ENCODE results near the gene SORCS2.
A peak's percentile ranks its signal among the peaks of the same experiment; 100 is the strongest.

The SORCS2 gene

DNA sequence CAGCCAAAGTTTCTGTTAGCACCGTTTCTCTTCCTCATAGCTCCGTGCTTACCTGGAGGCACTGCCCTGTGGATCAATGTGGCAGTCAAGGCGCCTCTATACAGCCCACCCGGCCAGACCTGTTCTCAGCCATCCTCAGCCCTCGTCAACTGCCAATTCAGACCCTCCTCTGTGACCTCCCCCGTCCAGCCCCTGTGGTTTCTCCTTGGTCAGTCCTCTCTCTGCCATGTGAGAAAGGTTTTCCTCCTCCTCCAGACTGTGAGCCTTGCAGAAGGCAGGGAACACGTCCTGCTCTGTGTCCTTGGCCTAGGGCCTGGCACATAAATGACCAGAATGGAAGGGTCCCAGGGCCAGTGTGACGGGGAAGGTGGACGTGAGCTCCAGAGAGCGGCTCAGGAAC is 417.0 kb downstream of the SORCS2 start:
- no peak for DNase-seq

DNA sequence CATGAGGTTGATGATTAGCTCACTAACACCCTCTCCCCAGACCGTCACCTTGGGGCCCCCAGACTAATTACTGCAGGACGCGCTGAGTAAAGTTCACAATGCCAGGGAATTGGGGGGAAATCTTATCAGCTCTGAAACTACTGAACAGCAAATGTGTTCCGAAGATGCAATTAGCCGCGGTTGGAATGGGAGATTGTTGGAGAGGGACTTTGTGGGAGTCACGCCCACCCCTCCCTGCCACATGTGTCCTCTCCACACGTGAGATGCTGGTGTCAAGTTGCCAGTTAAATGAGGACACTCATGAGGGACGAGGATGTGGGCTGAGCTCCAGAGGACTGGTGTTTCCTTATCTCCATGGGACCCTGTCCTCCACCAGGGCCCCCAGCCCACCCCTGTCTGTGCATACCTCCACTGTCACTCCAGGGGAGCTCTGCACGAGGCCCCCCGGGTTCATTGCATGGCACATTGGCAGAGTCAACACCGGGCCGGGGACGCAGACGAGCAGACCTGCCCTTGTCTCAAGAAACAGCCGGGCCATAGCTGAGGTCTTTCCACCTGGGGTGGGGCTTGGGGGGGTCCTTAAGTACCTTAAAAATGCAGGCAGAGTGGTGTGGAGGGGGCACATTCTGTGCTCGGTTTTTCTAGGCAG is 417.8 kb downstream of the SORCS2 start:
- no peak for DNase-seq

DNA sequence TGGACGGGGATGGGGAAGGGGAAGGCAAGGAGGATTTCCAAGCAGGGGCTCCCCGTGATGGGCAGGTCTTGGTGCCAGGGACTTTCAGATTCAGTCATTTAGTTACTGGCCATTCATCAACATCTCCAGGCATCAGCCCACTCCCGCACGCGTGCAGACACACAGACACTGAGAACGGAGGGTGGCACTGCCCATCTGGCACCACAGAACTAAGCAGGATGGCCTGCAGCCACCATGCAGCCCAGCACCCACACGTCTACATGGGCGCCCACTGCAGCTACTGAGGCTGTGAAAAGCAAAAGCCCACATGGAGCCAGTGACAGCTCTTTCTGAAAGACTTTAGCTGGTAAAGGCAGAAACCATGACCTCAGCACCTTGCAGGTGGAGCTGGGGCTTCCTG is 418.5 kb downstream of the SORCS2 start:
- no peak for DNase-seq

- DNase-seq = no peak
These were observed 420.1 kb downstream of the SORCS2 start for GRCh38 chr4:7612311-7612897.

- no peak for DNase-seq
These were observed 422.1 kb downstream of the SORCS2 start for GRCh38 chr4:7614350-7614949.

DNA sequence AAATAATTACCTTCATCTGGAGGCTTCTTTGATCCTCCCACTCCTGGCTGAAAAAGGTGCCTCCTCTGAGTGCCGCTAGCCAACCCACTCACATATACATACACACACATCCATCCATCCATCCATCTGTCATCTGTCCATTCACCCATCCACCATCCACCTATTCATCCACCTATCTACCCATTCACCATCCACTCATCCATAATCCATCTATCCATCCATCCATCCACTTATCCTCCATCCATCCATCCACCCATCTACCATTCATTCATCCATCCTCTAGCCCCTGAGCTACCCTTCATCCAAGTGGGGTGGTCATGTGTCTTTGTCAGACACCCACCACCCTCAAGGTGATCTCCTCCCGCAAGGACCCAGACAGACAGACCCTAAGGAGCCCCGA is 423.9 kb downstream of the SORCS2 start:
- DNase-seq = no peak

DNA sequence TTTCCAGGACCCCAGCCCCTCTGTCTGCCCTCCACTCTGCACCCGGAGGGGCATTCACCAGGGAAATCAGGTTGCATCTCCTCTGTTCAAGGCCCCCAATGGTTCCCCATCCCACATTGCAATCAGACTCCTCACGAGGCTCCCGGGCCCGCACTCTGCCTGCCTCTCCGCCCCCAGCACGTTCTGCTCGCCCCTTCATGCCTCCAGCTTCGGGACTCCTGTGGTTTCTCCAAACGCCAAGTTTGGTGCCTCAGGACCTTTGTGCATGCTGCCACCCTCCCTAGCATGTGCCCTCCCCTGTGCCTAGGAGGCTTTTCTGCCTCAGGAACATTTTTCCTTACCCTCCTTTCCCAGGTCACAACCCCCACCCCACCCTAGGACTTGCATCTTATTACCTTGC is 426.0 kb downstream of the SORCS2 start:
- no peak for DNase-seq

GRCh38 chr4:7620086-7620813 is 427.9 kb downstream of the SORCS2 start:
- DNase-seq = no peak

- no peak for DNase-seq
These were observed 428.5 kb downstream of the SORCS2 start for GRCh38 chr4:7620814-7621176.

DNA sequence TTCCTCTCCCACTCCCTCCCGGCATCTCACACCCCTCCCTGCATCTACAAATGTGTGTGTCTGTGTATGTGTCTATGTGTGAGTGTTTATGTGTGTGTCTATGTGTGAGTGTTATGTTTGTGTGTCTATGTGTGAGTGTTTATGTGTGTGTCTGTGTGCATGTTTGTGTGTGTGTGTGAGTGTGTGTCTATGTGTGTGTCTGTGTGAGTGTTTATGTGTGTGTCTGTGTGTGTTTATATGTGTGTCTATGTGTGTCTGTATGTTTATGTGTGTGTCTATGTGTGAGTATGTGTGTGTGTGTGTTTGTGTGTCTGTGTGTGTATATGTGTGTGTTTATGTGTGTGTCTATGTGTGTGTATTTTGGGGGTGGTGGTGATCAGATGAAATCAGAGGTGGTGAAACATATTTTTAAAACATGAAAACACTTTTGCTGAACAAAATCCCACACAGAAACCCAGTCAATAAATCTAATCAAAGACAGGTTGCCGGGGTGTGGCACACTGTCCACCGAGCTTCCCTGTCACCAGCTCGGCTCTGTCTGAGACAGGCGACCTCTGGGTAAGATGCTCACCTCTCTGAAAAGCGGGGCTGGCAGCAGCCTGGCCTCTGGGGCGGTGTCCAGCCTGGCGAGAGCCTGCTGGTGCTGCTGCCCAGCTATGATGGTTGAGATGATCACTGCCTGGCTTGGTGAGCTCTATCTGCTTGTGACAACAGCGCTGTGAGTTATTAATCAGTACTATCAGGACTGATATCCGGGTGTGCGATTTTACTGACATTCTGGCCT is 429.1 kb downstream of the SORCS2 start:
- DNase-seq = no peak

- no peak for DNase-seq
These were observed 430.0 kb downstream of the SORCS2 start for GRCh38 chr4:7622371-7622770.

DNA sequence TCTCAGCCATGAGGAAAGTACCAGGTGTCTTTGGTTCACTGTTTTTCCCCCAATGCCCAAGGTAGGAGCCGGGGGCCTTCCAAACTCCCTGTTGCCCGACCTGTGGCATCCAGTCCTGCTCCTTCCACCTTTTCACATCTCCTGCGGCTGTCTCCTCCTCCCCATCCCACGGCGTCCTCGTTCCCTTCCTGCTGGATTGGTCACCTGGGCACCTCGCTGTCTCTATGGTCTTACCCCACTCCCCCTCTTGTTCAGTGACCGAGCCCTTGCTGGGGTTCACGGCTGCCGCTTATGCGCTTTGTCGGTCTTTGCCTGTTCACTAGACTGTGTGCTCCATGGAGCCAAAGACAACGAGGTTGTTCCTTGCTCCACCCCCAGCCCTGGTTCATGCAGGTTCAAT is 431.1 kb downstream of the SORCS2 start:
- no peak for DNase-seq

DNA sequence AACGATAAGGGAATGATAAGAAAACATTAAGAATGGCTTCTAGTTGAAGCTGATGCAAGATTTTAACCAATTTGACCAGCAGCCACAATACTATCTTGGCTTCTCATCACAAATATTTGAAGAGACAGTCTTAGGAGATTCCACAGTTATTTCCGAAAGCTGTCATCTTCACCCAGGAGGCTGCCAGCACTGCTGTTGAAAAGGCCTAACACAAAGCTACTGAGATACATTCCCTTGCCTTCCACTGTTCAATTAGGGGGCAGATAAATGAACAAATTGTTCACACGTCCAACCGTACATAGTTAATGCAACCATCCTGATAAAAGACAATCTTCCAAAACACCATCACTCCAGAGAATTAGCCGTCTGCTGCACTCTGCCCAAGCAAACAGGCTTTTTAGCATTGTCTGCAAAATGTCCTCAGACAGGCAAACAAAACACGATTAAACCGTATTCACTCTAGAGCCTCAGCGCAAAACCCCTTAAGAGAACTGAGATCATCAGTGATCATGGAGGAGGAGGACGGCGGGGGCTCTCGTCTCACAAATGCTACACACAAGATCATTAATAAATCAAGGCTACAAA is 432.1 kb downstream of the SORCS2 start:
- DNase-seq = no peak

DNA sequence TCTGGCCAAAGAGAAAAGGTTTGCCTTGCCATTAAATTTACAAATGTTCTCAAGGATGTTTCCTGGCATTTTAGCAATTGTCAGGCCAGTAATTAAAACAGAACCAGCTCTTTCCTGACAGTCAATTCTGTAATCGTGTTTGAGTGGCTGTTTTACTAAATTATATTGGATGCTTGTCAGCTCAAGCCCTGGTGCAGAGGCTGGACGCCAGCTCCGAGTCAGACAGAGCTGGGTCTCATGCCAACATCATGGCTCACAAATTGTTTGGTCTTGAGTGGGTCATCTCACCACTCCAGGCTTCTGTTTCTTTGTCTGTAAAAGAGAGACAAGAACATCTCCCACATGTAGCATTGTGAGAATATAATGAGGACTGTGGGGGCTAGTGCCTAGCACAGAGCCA is 432.7 kb downstream of the SORCS2 start:
- peak; percentile 33 for DNase-seq

DNA sequence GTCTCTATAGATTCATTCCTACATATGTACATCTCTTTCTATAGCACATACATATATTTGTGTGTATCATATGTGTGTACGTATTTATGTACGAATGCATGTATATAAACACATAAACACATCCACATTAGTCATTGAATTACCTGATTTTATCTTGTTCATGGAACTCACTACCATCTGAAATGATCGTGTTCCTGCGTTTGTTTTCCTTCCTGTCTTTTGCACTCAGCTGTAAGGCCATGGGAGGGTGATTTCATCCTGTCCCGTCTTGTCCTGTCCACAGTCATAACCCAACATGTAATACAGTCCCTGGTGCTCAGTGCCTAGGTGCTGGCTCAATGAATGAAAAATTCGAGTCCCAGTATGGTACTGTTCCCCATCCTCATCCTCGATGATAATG is 434.2 kb downstream of the SORCS2 start:
- DNase-seq = no peak

GRCh38 chr4:7627251-7628250 is 435.2 kb downstream of the SORCS2 start:
- DNase-seq = no peak

- DNase-seq = no peak
These were observed 436.1 kb downstream of the SORCS2 start for GRCh38 chr4:7628432-7628831.

DNA sequence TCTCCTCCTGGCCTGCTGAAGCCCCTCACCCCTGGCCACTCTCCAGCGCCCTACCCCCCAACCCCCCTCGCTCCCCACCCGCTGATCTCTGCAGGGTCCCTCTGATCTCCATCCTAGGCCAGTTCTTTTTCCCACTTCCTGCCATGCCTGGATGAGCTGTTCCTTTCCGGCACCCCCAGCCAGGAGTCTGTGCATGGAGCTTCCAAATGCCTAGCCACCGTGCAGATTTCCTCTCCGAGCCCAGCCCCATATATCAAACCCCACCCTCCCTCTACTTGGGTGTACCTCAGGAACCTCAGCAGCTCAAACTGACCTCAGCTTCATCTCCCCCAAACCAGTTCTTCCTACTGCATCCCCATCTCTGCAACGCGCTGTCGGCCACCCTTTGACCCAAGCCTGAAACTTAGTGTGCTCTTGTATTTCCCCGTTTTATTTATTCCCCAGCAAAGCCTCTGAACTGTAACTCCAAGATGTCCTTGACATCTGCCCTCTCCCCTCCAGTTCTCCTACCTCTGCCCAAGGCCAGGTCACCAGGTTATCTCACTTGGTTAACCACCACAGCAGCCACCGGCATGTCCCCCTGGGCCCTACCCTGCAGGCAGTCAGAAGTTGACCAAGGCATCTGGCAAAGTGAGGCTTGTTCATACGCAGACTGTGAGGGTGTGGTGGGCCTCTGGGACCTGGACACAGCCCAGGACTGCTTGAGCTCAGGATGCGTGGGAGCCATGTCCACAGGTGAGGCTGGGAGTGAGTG is 437.3 kb downstream of the SORCS2 start:
- no peak for DNase-seq

DNA sequence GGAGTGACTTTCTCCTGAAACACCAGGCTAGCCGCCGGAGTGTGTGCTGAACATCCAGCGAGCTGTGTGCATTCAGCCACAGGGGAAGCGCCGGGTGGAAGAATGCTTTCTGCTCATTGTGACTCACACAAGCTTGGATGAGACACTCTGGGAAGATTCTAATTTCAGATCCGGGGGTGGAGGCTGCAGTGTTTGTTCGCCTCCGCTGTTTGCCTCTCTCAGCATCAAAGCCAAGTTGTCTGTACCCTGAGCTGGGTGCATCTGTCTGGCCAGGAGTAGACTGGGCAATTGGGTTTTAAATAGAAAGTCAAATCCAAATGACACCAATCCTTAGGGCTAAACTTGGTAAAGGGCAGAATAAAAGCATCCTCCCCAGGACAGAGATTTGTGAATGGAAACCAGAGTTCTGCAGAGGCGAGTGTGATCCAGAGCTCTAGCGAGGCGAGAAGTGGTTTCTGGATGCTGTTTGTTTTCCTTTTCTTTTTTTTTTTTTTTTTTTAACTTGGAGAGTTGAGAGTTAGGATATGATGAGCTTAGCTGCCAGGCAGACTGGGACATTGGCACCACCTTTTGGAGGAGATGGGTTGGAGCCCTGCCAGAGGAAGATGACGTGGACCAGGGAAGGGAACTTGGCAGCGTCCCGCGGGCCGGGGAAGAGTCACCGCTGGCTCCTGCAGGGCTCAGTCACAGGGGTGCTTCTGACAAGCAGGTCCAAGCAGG is 438.4 kb downstream of the SORCS2 start:
- DNase-seq = peak; percentile 35
